Measurements from ENCODE around the gene TCF4. TPM values are rescaled to one million over a fixed set of nuclear protein-coding genes. Genes with fewer than 3 reads are reported as not detected.

TCF4 gene
- total RNA-seq, 2 donors from 2014 or later, result 31.6 to 34.0 TPM

DNA sequence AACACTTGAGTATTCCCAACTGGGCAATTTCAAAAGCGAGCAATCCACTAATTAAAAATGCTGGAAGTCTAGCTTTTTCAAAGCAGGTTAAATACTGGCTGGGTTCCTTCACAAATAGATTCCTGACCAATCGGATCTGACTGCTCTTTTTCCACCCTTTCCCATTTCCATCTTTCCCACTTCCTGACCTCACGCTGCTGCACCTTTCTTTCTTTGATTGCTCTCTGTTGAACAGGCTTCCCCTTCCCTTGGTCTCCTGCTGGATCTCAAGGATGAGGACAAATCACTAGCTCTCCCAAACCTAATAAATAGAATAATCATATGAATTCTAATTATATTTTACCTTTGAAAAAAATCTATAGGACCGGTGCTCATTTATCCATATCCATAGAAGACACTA, 121.2 kb downstream of the TCF4 start:
- no peak overlapping the region for H3K27ac ChIP-seq
- H3K4me1 ChIP-seq, result no peaks in the 10 kb centered on the region
- H3K36me3 ChIP-seq (replicated peaks in 1 of 2; ENCODE audit: insufficient read depth in 1 of 2, low read depth in 2 of 2), result no peaks in the 10 kb centered on the region
- no peaks in the 10 kb centered on the region for H3K27me3 ChIP-seq
- H3K9me3 ChIP-seq, result no peaks in the 10 kb centered on the region
- 86 to 87% methylated on average over 4 of the region's 4 CpGs for WGBS, 2 donors
- no peak for ATAC-seq
- intact Hi-C loops (cut with DNase I), result no loop called here
- TF ChIP-seq, protein P1, sequence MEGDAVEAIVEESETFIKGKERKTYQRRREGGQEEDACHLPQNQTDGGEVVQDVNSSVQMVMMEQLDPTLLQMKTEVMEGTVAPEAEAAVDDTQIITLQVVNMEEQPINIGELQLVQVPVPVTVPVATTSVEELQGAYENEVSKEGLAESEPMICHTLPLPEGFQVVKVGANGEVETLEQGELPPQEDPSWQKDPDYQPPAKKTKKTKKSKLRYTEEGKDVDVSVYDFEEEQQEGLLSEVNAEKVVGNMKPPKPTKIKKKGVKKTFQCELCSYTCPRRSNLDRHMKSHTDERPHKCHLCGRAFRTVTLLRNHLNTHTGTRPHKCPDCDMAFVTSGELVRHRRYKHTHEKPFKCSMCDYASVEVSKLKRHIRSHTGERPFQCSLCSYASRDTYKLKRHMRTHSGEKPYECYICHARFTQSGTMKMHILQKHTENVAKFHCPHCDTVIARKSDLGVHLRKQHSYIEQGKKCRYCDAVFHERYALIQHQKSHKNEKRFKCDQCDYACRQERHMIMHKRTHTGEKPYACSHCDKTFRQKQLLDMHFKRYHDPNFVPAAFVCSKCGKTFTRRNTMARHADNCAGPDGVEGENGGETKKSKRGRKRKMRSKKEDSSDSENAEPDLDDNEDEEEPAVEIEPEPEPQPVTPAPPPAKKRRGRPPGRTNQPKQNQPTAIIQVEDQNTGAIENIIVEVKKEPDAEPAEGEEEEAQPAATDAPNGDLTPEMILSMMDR (IDR thresholded peaks at IDR 0.05), result no peak
- DNase-seq, result no peak
- H3K4me3 ChIP-seq, result no peak overlapping the region

DNA sequence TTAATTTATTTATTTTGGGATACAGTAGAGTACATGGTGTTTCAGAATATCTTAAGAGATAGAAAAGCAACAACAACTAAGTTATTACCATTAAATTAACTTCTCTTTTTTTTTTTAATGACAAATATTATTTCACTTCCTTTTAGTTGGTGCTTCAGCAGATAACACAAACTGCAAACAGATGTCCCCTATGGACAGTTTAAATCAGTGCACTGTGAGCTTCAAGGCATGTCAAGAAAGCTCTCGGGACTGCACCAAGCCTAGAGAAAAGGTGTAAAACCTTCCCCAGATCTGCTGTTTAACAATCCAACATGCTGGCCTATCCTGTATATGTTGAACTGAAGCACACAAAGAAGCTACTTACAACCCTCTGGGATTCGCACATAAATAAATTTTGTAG, 122.7 kb downstream of the TCF4 start:
- H3K27ac ChIP-seq, result peak overlapping the region in 1 of 4 donors; percentile 16
- TF ChIP-seq POLR2A (IDR thresholded peaks at IDR 0.05), result no peak
- TF ChIP-seq, protein P1 (IDR thresholded peaks at IDR 0.05), result no peak
- no peaks in the 10 kb centered on the region for H3K4me1 ChIP-seq
- WGBS, 2 donors, result 84 to 86% methylated on average over 2 of the region's 2 CpGs
- no peak overlapping the region for H3K4me3 ChIP-seq
- no peaks in the 10 kb centered on the region for H3K27me3 ChIP-seq
- DNase-seq (no peak), ATAC-seq (no peak)
- H3K9me3 ChIP-seq, result no peaks in the 10 kb centered on the region
- intact Hi-C loops (cut with DNase I), result no loop called here
- no peaks in the 10 kb centered on the region for H3K36me3 ChIP-seq (replicated peaks in 1 of 2; ENCODE audit: insufficient read depth in 1 of 2, low read depth in 2 of 2)

DNA sequence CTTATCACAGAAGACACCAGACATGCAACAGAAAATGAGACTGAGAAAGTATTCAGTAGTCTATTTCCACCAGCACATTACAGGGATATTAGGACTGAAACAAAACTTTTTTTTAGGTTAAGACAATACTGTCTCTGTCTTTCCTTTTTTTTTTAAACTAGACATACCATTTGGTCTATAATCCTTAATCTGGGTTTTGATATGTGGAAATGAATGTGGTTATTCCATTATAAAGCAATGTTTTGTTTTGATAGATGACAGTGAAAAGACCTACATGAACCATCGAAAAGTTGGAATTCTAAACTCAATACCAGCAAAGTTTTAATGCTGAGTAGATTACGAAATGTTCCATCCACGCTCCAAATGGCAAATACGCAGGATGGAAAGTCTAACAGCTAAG, 123.4 kb downstream of the TCF4 start:
- Histone ChIP-seq H3K4me1 (no peaks in the 10 kb centered on the region), H3K9me3 (no peaks in the 10 kb centered on the region), H3K27ac (no peak overlapping the region), H3K36me3 (replicated peaks in 1 of 2; ENCODE audit: insufficient read depth in 1 of 2, low read depth in 2 of 2) (no peaks in the 10 kb centered on the region), H3K27me3 (no peaks in the 10 kb centered on the region), H3K4me3 (no peak overlapping the region)
- intact Hi-C loops (cut with DNase I), result no loop called here
- WGBS, 2 donors, result 72 to 80% methylated on average over 4 of the region's 4 CpGs
- no peak for ATAC-seq
- TF ChIP-seq, protein P1 (IDR thresholded peaks at IDR 0.05), result no peak
- TF ChIP-seq POLR2A (IDR thresholded peaks at IDR 0.05), result no peak
- no peak for DNase-seq

DNA sequence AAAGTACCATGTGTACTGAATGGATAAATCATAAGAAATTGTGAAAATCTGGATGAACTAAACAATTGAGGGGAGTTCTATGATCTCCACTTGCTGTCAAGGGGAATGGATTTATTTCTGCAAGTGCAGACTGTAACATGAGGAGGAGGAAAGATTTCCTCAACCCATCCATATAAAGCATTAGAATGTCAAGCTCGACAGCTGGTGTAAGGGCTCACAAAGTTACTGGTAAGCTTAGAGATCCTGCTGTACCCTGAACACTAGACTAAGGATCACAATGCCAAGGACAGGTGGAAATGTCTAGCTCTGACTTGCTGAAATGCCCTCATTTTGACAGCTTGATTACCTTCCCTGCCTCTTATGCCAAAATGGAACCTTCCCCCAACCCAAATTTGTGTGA, 125.3 kb downstream of the TCF4 start:
- intact Hi-C loops (cut with DNase I), result no loop called here
- Histone ChIP-seq H3K9me3 (no peaks in the 10 kb centered on the region), H3K36me3 (replicated peaks in 1 of 2; ENCODE audit: insufficient read depth in 1 of 2, low read depth in 2 of 2) (no peaks in the 10 kb centered on the region), H3K4me1 (no peaks in the 10 kb centered on the region), H3K27ac (no peak overlapping the region), H3K4me3 (no peak overlapping the region), H3K27me3 (no peaks in the 10 kb centered on the region)
- WGBS, 2 donors, result 93% methylated on average over 1 of the region's 1 CpG
- DNase-seq, result no peak
- no peak for ATAC-seq
- TF ChIP-seq POLR2A (IDR thresholded peaks at IDR 0.05), result no peak
- TF ChIP-seq, protein P1 (IDR thresholded peaks at IDR 0.05), result no peak

DNA sequence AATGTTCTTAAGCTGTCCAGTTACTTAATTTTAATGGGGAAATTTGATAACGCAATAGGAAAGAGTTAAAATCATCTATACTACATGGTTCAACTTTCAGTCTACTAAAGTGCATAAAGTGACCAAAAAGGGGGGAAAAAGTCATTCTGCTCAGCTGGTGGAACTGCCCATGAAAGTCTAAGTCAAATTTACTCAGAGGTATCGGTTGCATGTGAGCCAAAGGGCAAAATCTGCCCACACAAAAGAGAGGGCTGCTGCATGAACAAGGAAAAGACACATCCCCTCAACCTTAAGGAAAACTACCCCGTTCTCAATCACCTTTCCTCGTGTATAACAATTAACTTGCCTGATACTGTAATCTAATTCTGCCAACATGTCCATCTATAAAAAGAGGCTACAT, 126.1 kb downstream of the TCF4 start:
- intact Hi-C loops (cut with DNase I), result no loop called here
- H3K4me1 ChIP-seq, result no peaks in the 10 kb centered on the region
- no peaks in the 10 kb centered on the region for H3K27me3 ChIP-seq
- H3K9me3 ChIP-seq, result no peaks in the 10 kb centered on the region
- no peak for DNase-seq
- H3K36me3 ChIP-seq (replicated peaks in 1 of 2; ENCODE audit: insufficient read depth in 1 of 2, low read depth in 2 of 2), result no peaks in the 10 kb centered on the region
- no peak for TF ChIP-seq POLR2A (IDR thresholded peaks at IDR 0.05)
- TF ChIP-seq, protein P1 (IDR thresholded peaks at IDR 0.05), result no peak
- WGBS, 2 donors, result 77 to 82% methylated on average over 4 of the region's 4 CpGs
- H3K27ac ChIP-seq, result no peak overlapping the region
- no peak for ATAC-seq
- no peak overlapping the region for H3K4me3 ChIP-seq
